GM21367 (cell line): ENCODE results near the gene CYS1.

Experiments
- ATAC-seq: cut with Tn5 transposase; IDR thresholded peaks from one replicate; pipeline ENCODE4 v1.9.1; 2021; ENCODE audit not compliant: unreplicated experiment

Gene CYS1

DNA sequence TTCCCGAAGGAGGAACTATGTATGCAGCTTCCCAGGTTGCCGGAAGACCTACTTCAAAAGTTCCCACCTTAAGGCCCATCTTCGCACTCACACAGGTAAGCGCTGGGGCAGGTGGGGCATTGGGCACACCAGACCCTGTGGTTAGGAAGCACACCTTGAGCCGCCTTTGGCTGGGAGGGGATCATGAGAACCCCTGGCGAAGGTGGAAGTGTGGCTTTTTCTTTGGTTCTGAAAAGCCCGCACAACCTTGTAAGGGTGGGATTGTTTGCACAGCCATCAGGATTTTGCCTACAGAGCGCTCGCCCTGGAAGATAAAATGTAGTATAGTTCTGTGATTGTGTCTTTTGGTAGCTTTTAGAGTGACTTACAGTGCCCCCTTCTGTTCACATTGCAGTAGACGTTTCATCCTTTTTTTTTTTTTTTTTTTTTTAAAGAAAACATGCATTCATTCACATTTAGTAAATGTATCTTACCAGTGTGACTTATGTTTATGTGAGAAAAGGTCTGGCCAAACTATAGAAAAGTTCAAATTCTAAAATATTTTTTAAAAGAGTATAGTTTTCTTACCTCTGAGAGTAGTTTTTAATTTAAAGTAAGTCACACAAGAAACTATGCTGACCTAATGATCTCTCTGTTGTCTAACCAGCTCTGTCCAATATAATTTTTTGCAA, 31.6 kb downstream of the CYS1 start:
- no peak for ATAC-seq

DNA sequence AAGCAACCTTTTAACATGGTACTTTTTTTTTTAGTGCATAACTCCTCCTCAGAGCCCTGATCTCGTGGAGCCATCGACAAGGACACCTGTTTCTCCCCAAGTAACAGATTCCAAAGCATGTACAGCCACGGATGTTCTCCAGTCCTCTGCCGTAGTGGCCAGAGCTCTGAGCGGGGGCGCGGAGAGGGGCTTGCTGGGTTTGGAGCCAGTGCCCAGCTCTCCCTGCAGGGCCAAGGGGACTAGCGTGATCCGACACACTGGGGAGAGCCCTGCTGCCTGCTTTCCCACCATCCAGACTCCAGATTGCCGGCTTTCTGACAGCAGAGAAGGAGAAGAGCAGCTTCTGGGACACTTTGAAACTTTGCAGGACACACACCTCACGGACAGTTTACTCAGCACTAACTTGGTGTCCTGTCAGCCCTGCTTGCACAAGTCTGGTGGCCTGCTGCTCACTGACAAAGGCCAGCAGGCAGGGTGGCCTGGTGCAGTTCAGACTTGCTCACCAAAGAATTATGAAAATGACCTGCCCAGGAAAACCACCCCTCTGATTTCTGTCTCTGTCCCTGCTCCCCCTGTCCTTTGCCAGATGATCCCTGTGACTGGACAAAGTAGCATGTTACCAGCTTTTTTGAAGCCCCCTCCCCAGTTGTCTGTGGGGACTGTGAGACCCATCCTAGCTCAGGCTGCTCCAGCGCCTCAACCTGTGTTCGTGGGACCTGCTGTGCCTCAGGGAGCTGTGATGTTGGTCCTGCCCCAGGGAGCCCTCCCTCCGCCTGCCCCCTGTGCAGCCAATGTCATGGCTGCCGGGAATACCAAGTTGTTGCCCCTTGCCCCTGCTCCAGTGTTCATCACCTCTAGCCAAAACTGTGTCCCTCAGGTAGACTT, 32.4 kb downstream of the CYS1 start:
- ATAC-seq: no peak

DNA sequence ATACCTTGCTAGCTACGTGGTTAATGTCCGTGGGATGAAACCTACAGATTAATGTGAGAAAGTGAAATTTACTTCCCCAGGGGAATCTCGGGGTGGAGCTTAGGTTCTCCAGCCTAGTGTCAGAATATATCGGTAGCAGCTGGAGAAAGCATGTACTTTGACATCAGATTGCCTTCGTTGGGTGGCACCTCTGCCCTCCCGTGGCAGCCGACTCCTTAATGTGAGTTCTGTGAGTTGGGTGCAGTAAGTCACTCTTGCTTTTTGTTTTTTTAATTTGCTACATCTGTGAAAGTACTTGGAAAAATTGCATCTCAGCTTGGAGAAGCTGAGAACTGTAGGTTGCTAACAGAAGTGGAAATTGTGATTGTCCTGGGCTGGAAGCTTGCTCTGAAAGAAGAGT, 33.3 kb downstream of the CYS1 start:
- no peak for ATAC-seq

DNA sequence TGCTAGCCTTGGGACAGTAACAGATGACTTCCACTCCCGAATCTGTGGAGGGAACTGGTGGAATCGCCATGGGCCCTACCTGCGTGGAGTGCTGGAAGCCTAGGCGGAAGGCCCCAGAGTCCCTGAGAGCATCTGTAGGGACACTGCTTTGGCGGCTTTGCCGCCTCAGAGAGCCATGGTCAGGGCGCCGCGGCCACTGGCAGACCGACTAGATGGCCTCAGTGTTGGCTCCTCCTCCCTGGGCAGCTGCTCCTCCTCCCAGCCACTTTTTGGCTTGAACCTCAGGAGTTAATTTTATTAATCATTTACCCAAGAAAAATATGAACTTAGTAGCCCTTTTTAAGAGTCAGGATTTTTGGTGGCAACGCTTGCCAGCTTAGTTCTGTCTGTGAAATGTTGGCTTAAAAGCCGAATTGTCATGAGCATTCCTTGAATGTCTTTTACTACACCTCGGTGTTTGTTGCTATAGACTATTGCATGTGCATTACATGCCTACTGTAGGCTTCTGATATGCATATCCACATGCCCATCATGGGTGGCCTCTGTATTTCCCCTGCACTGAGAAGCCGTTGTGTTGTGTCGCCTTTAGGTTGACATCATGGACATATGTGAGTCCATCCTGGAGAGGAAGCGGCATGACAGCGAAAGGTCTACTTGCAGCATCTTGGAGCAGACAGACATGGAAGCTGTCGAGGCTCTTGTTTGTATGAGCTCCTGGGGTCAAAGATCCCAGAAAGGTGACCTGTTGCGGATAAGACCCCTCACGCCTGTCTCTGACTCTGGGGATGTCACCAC, 34.5 kb downstream of the CYS1 start:
- no peak for ATAC-seq

DNA sequence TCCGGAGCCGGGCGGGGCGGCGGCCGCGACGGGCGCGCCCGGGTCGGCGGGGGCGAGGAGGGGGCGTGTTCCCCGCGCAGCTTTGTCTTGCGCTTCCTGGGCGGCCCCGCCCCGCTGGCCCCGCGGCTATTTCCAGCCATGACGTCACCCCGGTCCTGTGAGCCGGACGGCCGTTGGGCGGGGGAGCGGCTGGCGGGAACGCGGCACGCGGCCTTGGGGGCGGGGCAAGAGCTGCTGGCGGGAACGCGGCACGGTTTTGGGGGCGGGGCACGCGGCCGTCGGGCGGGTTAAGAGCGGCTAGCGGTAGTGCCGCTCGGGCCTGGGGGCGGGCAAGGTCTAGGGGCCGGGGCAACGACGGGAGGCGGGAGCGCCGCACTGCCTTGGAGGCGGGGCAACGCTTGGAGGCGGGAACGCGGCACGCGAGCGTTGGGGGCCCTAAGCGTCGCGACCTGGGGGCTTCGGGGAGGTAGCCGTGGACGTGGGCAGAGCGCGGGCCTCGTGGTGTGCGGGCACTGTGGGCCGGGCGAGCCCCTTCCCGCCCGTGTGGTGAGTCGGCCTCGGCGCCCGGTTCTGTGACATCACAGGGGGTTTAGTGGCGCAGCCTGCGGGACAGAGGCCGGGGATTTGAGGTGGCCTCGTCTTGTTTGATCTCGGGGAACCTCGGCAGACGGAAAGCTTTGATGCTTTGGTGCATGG, 36.2 kb downstream of the CYS1 start:
- peak; percentile 48 for ATAC-seq

DNA sequence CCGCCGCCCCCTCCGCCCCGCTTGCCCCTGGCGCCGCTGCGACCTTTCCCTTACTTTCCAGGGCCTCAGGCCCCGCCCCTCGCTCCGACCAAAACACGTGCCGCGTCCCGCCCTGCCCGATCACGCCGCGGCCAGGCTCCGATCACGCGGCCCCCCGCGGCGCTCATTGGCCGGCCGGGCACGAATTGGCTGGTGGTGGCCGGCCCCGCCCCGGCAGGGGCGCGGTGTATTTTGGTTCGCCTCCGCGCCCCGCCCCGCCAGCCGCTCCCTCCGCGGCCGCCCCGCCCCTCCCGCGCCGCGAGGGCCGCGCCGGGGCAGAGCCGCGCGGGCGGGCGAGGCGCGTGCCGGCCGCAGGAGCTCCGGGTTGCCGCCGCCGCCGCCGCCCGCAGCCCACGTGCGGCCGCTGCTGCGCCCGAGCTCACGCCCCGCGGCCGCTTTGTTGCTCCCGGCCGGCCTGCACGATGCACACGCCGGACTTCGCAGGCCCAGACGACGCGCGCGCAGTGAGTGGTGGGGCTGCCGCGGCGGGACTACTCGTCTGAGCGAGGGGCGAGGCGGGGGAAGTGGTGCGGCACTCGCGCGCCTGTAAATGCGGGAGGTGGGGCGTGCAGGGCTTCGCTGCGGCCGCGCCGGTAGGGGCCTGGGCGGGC, 36.8 kb downstream of the CYS1 start, which contains the start of gene KLF11:
Gene KLF11, plus strand, starts transcription at position 295 of the 650 bp plus-strand sequence. Its CDS starts 167 bp downstream, at position 462.
- peak; percentile 38 for ATAC-seq

DNA sequence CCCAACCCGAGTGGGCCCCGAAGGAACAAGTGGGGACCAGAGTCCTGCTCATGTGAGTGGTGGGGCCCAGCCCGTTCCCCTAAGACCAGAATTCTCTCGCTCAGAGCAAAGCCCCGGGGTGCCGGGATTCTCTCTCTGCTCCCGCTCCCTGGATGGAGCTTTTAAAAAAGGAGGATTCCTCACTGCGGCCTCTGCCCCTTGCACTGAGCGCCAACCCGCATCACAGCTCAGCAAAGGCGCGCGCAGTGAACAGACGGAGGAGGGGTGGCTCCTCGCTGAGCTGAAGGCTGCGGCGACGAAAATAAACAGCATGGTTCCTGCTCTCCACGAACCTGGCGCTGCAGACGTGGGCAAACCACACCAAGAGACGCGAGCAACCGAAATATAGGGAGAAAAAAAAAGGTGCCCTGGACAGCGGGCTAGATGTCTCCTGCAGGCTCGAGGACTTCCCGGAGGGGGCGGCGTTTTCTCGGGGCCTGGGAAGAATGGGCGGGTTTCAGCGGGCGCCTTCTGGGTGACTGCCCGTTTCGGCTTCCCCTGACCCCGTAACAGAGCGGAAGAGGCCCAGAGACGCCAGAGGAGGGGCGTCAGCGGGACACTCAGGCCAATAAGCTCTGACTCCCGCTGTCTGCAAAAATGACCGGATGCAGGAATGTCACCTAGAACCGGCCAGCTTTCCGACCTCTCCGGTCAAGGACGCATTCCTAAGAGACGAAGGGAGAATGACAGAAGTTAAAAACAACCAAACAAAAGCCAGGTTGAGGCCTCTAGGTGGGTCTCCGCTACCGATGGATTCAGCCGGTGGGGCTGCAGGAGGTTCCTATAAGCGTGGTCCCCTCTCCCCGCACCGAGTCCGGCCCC, 37.7 kb downstream of the CYS1 start:
- no peak for ATAC-seq

DNA sequence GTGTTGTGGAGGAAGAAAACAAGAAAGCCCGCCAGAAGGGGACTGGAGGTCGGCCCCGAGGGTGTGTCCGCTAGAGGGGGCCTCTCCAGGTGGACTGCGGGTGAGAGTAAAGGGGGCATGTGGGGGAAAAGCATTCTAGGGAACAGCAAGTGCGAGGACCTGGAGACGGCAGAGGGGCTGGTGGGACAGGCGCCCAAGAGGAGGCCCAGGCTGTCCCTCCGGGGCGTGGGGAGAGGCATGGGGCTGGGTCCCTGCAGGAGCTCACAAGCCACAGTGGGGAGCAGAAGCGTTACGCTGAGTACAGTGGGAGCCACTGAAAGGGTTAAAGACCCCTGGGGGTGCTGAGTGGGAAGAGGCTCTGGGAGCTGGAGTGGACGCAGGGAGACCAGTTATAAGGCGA, 38.5 kb downstream of the CYS1 start:
- no peak for ATAC-seq

DNA sequence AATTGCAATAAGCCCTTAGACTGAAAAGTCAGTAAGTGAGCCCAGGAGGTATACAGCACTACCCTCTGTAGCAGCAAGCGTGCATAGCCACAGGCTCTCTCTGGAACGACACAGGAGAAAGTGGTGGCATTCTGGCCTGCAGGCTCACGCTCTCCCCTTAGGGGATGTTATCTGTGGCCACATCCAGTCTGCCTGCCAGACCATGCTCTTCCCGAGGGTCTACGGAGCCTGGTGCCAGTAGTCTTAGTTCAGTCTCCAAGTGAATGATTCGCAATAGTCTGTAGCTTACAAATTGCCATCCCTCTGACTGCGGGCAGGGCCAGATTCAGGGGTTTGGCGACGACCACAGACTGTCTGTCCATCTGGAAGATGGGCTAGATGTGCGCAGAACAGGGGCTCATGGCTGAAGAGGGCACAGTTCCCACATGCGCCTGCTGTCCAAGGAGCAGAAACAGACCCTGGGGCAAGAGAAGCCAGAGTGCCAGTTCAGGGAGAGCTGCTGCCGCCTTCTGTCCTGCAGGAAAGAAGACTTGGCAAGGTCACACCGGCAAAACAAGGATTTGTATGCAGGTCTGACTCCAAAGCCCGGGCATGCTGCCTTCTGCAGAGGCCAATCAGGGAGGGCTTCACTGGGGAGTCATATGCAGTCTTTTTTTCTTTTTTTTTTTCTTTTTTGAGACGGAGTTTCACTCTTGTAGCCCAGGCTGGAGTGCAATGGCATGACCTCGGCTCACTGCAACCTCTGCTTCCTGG, 40.4 kb downstream of the CYS1 start:
- ATAC-seq: no peak

DNA sequence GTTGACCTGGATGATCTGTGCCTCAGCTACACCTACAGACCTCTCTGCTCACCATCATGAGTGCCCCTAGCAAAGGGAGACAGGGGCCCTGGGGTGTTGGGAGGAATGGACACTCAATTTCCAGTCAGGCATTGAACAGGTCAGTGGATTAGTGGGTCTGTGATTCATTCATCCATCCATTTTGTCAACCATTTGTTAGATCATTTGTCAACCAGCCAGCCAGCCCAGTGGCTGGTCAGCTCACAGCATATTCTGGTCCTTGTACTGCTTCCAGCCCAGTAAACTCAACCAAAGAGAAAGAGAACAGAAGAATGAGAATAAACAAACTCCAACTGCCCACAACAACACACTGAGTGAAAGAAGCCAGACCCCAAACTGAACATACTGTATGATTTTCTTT, 41.5 kb downstream of the CYS1 start:
- no peak for ATAC-seq

DNA sequence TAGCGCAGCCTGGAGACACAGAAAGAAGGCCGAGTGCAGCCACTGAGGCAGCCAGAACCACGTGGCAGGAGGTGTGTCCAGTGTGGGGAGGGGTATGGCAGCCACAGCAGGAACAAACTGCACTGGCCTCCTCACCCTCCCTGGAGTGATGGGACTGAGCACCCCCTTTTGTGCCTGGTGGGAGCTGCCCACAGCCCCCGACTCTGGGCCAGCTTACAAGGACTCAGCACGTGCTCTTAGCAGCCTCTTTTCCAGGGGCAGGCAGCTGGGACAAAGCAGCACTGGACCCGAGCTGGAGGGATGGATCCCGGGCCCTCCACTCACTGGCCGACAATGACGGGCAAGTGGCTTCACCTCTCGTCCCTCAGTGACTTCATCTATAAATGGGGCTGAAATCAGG, 42.1 kb downstream of the CYS1 start:
- ATAC-seq: no peak

DNA sequence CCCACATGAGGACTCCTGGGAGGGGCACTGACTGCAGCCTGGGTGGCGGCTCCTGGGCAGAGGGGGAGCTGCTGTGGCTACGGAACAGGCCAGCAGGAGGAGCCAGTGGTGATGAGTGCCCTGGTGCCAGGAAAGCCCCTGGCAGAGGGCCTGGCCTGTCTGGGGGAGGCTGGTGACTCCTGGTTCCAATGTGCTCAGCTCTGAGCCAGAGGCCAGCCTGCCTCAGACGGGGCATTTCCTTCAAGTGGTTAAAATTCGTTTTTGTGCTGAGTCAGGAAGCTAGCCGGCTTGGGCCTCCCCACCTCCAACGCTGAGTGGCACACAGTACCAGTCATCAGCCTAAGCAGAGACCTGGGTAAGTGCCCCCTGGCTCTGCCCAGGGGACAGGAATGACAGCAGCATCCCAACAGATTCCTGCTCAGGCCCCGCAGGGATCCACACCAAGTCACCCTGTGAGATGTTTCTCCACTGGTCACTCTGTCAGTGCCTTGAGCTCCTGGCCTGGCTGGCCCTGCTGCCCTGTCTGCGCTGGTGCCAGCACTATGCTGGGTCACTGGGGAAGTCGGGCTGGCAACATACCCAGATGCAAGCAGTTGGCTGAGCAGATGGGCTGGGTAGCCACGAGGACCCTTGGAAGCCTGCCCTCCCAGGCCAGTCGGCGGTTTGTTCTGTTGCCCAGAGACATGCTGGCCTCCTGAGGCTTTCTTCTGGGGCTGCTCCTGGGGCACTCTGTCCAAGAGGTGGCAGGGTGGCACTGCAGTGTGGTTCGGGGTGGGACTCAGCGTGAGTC, 43.9 kb downstream of the CYS1 start:
- ATAC-seq: no peak

DNA sequence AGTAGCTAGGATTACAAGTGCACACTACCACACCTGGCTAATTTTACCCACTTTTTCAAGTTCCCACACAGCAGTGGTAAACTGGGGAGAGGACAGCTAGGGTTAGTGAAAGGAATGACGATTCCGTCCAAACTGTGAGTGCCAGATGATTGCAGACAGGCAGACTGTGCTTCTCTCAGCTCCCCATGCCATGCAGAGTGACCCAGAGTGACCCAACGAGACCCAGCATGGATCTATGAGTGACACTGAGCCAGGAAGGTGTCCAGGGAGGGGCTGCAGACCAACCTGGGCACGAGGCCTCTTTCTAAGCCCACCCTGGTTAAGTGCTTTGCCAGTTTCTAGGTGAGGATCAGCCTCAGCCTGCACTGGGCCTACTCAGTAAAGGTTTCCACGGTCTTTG, 44.6 kb downstream of the CYS1 start:
- no peak for ATAC-seq

DNA sequence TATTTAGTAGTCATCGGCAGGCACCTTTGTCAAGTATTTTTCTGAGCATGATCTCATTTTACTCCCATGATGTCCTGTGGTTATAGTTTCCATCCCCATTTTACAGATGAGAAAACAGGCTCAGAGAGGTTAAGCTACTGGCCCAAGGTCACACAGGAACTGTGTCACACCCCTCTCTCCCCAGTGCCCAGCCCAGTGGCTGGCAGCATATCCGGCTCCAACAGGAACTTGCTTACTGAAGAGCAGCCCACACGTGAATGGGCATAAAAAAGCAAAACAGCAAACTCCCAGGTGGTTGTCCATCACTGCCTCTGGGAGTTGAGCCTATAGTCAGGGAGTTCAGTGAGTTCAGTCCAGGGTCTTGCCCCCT, 45.2 kb downstream of the CYS1 start:
- no peak for ATAC-seq

DNA sequence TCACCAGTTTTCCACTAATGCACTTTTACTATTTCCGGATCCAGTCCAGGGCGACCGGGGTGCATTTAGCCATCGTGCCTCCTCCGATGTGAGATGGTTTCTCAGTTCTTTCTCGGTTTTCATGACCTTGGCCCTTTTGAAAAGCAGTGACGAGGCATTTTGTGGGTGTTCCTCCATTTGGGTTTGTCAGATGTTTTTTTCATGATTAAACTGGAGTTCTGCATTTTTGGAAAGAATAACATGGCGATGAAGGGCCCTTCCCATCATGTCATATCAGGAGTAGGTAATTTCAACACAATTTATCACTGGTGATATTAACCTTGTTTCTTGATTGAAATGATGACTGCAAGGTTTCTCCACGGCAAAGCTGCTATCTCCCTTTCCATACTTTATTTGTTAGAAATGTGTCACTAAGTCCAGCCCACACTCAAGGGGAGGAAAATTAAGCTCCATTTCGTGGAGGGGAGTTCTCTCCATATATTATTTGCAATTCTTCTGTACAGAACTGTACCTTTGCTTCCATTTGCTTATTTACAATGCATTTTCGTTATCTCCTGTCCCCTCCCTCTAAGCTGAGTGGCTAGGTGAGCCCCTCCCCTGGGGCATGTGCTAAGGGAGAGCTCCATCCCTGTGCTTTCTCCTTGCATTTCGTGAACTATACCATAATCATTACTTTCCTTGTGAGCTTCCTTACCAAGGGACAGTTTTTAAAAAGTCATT, 45.7 kb downstream of the CYS1 start:
- ATAC-seq: no peak

DNA sequence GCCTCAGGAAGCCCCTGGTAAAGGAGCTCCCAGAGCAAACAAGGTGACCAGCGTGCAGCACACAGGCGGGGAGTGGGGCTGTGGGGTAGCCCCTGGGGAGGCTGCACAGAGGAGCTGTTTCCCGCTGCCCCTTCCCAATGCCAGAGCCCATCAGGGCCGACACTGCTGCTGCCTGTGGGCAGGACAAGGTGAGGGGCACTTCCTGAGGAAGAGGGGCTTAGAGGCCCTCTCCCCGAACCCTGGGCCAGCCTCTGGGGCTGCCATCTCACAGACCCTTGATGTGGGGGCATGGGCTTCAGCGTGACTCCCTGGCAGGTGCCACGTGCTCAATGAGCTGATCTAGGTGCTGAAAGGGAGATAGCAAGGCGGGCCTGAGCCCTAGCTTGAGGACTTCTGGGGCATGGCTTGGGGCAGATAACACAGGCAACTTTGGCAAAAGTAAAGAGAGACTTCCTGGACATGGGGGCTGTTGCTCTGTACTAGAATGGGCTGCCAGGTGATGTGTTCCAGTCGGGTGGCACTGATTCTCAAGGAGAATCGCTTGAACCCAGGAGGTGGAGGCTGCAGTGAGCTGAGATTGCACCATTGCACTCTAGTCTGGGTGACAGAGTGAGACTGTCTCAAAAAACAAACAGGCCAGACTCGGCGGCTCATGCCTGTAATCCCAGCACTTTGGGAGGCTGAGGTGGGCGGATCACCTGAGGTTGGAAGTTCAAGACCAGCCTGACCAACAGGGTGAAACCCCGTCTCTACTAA, 46.8 kb downstream of the CYS1 start:
- ATAC-seq: no peak

DNA sequence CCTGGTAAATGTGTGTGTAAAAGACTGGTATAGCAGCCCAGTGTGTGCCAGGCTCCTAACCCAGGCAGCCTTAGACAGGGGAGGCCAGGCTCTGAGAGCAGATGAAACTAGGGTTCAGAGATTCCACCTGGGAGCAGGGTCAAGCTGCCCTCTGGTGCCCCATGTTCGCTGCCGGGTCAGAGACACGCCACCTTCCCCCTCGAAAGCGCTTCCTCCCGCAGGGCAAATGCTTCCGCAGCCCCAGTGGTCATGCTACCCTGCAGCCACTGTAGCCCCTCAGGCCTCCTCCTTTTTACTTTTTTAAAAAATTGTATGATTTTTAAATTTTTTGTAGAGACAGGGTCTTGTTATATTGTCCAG, 47.5 kb downstream of the CYS1 start:
- no peak for ATAC-seq
